Activated CD4-positive, alpha-beta T cell treated with anti-CD3 and anti-CD28 coated beads for 1 hour (primary cell): Measurements from ENCODE around the gene GPC6.

Source experiments
- DNase-seq: peaks from one replicate; pipeline ENCODE4 v3.0.0-alpha.2; 2020

The GPC6 gene

DNA sequence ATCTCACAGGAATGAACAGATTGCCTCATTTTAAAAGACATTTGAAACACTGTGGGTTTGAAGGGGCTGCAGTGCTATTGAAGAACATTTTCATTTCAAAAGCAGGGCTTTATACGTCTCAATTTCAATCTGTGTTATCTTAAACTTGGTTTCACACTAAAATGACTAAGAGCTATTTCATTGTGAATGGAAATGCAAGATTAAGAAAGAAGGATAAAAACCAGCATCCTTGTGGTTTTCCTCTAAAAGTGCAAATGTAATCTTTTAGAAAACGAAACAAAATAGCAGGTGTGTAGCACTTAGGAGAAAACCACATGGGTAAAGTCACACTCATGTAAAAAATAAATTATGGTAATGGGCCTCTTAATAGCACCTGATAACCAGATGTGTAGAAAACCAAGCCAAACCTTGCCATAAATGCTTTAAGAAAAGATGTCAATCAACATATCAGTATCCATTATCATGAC, 397.7 kb downstream of the GPC6 start:
- DNase-seq, result no peak

DNA sequence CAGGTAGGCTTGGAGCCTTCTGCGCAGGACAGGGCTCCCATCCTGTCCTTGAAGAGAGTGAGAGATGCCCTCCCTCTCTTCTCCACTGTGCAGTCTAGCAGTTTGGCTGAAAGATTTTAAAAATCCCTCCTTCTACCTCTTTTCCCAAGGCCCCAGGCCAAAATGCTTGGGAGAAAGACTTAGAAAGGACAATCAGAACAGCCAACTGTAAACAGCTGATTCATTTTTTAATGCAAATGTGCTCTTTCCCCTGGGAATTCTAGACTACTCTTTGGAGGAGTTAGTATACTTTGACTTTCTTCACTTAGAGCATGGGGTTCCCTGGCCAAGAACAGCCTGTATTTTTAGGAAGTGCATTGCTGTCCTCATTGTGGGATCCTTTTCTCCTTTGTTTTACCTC, 398.9 kb downstream of the GPC6 start:
- no peak for DNase-seq

DNA sequence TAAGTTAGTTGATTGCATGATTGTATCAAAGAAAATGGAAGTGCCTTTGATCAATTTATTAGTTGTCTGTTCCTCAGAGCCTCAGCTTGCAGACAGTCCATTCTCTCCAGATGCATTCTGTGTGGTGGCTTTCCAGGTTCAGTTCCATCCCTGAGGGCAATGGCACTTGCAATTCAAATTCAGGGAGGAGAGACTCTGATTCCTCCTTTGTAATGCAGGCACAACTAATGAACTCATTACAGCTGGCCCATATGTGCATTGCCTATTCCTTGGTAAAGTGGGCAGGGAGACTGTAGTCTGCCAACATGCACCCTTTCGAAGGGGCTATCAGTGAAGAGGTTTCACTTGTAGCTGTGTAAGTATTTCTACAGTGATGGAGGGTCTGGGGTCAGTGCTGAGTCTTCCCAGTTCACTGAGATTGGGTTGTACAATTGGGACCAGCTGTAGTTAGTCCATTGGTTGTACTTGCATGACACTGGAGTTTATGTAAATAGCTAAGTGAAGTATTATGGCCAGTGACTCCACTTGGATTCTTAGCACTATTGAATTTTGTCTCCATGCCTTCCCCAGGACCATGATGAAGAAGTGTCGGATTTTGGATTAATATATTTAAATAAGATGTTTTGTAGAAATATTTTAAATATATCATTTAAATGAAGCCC, 401.7 kb downstream of the GPC6 start:
- no peak for DNase-seq

DNA sequence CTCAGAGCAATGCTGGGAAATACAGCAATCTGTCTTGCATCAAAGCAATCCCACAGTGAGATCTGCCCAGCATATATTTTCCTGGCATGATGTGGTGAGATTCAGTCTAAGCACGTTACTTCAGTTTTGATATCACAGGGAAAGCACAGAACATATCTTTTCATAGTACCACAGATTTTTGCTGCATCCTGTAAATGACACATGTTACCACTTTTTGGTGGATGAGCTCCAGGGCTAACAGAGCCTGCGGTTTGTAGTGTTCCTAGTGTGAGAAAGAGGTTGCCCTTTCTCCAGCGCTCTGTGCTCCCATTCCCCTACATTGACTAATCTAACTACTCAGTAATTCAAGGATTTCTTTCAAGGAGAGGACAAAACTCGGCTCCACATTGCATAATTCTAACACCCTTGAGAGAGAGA, 409.0 kb downstream of the GPC6 start:
- no peak for DNase-seq

DNA sequence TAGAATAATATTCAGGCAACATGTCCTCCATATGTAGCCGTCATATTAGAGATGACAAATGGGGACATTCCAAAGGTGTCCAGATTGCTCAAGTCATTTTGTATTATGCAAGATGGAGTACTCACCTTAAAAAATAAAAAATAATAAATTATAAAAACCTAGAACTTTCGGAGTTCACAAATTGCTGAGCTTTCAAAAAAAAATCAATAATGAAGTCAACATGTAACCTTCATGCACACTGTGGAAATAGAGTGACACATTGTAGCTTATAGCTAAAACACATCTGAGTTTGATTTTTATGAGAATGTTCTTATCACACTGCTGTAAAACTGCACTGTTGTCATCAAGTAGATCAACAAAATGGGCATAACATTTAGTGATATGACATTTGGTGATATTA, 411.2 kb downstream of the GPC6 start:
- DNase-seq, result no peak

DNA sequence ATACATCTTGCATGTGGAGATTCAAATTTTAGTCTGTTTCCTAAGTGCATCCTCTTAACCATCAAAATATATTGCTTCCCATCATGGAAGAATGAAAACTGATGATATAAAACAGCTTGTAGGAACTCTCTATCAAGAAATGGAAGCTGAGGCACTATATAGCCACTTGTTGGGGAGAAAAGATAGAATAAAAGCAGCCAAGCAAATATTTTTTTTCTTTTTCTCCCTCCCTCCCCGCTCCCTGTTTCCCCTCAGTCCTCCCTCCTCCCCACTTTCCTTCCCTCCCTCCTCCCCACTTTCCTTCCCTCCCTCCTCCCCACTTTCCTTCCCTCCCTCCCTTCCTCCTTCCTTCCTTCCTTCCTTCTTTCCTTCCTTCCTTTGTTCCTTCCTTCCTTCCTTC, 413.8 kb downstream of the GPC6 start:
- no peak for DNase-seq

DNA sequence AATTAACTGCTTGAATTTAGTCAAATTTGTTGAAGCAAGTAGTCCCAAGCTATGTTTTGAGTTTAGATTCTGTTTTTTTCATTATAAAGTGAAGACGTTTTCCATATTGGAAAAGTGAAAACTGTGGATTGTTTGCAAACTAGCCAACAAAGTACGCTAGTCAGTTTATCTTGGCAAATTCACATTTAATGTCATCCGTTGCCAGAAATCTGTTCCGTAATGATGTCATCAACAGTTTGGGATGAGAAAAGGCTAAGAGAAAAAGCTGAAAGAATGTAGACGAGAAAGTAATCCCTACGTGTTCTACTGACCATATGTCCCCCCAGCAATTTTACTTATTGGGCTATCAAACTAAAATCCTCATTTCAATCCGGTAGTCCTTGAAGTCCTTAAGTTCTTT, 419.6 kb downstream of the GPC6 start:
- no peak for DNase-seq

DNA sequence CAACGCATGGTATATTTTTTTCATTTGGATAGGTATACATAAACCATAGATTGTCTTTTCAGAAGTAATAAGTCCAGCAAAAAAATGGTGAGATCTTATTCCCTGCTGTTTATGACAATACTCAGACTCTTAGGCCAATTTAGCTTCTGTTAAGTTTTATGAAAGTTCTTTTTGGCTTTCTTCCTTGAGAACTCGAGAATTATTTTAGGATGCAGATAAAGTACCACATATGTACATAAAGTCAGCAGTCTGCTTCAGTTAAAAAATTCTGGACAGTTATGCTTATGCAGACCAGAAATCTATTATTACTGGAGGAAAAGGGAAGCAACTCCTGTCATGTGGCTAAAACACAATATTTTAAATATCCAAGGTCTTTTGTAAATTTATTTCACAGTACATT, 422.9 kb downstream of the GPC6 start:
- DNase-seq, result no peak

DNA sequence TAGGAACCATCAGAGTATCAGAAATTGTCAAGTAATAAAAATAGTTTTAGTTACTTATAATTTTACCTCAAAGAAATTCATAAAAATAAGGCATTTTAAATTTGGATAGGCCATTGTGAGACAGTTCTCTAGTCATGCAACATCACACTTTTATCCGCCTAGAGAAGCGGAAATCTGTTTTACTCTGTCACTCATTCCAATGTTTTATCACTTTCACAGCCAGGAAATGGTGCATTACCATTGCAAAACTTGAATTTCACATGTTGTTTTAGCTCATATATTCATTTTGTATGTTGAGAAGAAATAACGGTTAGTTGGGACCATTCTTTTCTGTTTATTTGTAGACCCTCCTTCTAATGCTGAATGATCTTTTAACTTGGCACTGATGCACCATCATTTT, 427.2 kb downstream of the GPC6 start:
- DNase-seq, result no peak

DNA sequence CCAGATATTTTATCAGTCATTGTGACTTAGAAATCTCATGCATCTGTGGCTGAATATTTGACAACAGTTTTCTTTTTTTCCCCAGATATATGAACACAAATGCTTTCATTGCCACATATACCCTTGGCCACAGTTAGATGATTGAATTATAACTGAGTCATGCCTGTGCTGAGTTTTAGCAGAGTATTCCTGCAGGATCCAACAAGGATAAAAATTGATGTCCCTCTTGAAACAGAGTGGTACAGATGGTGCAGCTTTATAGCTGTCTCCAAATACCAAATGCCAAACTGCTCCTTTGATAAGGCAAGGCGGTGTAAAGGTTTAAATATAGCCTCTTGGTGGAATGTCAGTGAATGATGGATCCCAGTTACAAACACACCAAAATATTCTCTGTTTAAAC, 428.5 kb downstream of the GPC6 start:
- no peak for DNase-seq

DNA sequence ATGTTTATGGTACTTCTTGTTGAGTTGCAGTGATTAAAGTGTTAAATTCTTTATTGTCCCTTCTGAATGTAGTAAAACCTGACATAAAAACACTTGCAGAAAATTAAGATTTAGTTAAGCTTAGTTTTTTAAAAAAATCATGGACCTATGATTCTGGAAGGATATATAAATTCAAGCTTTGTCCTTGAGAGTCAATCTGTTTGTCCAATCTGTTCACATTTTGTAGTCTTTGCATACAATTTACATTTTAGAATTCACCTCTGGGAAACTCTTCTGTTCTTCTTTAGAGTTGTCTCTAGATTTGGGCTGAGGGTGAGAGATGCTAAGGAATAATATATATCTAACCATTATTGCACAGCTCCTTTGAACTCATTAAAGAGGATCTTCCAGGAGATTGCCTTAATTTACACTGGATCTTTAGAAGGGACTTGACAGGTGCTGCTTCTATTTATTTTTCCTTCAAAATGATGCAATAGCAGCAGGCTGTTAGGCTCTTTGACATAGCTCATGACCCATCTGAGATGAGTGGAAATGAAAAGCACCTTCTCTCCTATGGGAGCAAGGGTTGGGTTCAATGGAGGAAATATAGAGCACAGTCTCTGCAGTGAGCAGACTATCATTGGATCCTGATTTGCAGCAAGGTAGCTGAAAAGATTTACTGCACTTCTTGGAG, 433.9 kb downstream of the GPC6 start:
- DNase-seq, result no peak

DNA sequence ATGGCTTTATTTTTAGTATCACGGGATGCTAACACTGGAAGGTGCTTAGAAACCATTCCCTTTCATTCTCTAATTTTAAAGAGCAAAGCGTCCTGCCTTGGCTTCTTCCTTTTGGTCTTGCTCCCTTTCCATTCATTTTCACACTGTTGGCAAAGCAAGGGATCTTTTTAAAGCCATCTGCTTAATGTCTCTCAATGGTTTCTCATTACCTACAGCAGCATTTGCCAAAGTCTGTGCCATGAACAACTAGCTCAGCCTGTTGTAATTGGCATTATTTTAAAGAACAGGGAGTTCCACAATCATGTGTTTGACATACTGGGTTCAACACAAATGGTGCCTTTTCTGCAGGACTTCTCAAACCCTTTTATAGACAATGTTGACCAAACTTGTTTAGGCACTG, 444.3 kb downstream of the GPC6 start:
- no peak for DNase-seq

DNA sequence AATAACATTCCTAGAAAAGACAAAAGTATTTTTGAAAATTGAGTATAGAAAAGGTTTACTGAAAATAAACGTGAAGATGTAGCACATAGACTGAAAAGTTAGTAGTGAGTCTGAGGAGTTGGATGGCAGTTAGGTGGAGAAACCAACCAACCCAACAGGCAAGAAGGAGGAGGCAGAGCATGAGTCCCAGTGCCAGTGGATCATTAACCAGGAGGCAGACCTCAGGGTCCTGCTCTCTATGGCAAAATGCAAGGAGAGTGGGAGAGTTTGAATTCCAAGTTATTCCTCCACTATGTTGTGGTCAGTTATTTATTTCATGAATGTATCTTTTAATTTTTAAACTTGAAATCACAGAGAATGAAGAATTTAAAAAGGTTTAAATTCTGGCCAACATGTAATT, 446.4 kb downstream of the GPC6 start:
- no peak for DNase-seq

DNA sequence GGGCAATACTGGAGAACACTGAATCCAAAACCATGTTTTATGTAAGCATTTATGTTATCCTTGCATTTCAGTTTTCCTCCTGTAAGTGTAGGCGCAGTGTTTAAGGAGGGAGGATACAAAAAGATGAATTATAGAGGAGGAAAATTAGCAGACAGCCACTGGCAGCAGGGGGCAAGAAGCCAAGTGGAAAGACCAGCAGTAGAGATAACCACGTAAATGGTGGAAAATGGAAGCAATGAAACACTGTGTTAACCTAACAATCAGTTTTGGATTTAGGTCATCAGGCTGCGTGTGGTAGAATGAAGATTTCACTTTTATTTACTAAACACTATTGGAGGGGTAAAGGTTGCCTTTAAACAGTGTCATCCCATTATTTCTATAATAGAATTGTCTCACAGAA, 447.3 kb downstream of the GPC6 start:
- DNase-seq, result no peak

DNA sequence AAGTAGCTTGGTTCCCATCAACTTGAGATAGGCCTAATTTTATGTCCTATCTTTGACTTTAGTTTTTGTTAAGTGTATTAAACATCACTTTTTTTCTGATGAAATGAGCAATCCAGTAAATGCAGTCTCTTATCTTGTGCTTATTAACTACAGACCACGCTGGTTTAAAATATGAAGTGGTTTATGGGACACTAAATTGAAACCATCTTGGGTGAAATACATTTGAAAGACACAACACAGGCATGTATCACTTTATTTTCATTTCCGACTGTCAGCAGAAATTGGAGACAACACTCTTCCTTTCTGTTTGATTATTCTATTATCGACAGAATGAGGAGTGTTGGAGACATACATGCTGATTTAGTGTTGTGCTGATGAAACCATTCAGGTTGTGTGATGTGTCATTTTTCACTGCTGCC, 447.7 kb downstream of the GPC6 start:
- no peak for DNase-seq

DNA sequence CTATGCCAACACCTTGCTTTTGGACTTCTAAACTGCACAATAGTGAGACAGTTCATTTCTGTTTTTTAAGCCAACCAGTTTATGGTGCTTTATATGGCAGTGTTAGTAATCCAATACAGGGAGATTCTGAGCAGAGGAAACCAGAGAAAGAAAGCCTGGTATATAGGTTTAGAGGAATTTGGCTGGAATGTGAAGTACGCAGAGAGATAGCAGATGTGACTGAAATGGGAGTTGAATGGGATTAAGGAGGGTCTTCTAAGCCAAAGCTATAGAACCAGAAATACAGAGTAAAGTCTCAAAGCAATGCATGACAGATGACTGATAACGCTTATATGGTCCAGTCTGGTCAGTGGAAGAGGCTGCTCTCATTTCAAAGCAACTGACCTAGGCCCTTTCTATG, 453.7 kb downstream of the GPC6 start:
- no peak for DNase-seq

DNA sequence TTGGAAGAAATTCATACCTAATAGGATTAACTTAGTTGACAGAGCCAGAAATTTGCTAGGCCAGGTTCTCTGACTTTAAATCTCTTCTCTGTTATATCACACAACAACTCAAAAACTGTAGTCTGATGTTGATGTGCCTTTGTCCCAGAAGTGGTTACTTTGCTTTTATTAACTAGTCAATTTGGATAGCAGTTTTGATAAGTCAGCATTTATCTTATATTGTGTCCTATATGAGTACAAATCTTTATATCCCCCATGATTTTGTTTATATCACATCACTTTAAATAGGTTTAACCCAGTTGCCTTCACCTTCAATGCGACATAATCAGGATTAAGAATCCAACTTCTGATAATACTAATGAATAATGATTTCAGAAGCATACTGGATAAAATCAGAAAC, 459.3 kb downstream of the GPC6 start:
- DNase-seq, result no peak

DNA sequence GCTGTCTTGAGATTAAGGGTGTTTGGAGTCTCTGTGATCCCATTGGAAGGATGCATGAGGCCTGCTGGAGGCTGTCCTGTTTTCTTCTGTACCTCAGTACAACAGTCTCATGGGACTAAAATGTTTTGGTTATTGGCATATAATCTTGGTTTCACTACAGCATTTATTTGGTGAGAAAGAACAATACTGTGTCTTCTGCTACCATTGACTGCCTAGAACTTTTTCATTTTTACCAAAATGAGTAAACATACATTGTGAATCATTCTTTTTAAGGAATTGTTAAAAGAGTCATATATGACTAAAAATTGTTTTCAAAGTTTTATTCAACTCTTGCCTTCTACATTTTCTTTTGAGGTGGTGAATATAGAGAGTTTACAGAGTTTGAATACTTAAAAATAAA, 459.8 kb downstream of the GPC6 start:
- DNase-seq, result no peak

DNA sequence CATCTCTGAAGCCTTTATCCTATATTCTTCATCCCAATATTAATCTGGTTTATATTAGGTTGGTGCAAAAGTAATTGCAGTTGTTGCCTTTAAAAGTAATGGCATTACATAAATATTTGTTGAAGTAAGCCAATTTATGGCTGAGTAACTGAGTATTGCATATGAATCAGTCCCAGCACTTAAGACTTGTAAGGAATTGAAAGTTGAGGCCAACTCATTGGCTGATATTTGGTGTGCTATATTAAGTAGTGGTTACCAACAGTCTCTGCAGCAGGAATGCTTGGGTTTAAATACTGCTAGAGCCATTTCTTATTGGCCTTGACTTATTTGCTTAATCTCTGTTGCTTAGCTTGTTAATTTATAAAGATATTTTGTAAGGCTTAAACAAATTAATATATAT, 460.7 kb downstream of the GPC6 start:
- no peak for DNase-seq

DNA sequence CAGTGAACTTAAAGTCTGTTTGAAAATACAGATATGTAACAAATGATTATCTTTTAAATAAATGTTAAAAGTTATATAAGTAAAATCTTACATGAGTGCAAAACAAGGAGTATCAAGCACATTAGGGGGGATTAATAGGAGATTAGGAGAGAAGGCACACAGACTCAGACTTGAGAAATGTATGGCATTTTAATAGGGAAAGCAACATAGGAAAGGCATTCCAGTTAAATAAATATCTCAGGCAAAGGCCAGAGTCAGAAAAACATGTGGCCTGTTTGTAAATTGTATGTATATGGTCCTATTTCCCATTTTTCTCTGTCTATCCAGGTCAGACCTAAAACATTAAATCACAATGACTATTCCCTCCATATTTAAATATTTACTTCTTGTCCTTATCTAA, 462.7 kb downstream of the GPC6 start:
- no peak for DNase-seq

DNA sequence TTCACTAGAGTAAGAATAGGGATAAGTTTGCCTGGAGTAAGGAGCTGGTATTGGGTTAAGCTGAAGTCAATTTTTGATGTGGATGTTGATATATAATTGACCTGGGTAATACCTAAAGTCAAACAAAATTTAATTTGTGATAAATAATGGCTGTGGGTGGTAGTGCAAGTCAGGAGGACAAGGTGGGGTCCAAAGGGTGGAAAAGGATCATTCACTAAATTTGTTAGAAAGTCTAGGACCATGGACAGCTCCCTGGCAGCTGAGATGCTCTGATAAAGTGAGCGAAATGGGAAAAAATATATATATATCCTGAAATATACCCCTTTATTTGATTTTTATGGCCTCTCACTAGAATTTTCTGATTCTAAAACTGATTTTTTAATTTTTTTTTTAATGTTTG, 463.5 kb downstream of the GPC6 start:
- no peak for DNase-seq

DNA sequence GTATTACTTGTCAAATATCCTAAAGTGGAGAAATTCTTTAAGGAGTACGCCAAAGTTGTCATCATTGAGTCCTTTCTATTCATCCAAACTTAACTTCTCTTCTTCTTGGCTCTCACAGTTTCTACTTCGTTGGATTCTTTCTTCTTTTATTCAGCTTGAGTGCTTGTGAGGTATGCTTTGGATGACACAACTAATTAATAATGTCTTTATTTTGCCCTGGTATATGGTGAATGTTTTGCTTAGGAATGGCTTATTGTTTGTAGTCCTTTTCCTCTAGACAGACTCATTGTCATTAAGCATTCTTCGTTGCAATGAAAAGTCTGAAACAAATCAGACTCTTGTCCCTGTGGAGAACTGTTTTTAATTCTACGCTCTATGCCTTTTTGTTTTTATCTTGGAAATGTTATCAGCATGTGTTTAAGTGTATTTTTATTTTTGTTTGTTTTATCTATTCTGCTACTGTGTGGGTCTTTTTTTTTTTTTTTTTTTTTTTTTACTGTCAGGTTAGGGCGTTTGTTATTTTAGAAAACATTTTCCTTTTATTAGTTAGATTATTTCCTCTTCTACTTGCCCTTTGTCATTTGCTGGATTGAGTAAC, 471.5 kb downstream of the GPC6 start:
- DNase-seq, result no peak

DNA sequence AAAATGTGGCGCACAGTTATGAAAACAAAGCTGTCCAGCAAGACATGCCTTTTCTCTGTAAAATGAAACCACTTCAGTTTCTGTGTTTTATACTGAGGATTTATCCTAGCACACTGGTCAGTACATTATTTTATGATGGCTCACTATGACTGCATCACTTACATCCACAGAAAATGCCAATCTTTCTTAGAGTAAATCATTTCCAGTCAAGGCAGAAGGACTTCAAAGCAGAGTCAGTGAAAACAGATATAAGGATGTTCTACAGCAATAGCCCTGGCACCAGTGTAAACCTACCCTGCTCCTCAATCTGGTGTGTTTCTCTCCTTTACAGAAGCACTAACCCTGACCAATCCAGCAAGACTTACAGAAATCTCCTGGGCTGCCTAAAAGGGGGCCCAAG, 473.5 kb downstream of the GPC6 start:
- DNase-seq, result no peak

DNA sequence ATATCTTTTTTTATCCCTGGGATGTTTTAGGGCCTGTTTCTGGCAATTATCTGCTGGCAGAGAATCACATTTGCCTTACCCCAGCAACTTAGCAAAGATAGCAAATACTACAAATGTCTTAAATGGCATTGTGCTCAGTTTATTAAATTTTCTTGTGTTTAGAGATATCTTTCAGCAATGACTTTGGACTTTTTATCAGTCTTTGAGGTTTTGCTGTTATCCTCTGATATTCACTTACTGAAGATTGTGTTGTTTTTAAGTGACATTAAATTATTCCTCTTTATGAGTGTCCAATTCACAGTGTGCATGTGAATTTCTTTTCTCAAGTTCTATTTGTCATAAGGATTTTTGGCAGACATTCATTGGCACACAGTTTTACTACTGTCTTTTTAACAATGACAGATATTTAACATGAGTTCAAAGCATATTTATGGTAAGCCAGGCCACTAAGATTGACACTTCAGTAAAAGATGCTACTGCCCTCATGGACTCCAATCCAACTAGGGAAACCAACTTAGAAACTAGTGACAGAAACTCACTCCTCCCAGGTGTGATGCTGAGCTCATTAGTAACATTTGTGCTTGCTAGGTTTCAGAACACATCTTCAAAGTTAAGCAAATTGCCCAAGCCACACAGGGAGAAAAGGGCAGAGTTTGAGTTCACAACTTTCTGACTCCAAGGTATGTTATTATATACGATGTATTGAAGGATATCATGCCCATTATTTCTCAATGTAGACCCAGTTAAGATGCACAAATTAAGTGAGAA, 481.9 kb downstream of the GPC6 start:
- no peak for DNase-seq
